K562 (cell line): ENCODE data around the gene ZNF331. TPM values are rescaled to one million over a fixed set of nuclear protein-coding genes. Genes with fewer than 3 reads are reported as not detected.

Source experiments
- ATAC-seq: fragments of 200-7000 bp; cut with Tn5 transposase; 3 replicates; pipeline ENCODE4 v1.9.1; 2020; ENCODE audit warnings: moderate library complexity
- BruUV-seq: library from RNA; stranded (reverse); fragments of 400-500 nt; replicated peaks from 2 replicates; lab custom pipeline; 2021; lab: Mats Ljungman, UMichigan
- CTCF ChIA-PET: fragments of 300-600 bp; formaldehyde crosslinking; extraction: SDS; loops from one replicate; lab custom pipeline; 2021; ENCODE audit warnings: low intra/inter-chr PET ratio; lab: Yijun Ruan, JAX
- POLR2A ChIA-PET: fragments of 300-600, 350-650 bp; sonication (Branson Sonifier 250); formaldehyde crosslinking; extraction: SDS; loops from one replicate; lab custom pipeline; 2021; ENCODE audit warnings: antibody characterized with exemption, inconsistent platforms; lab: Yijun Ruan, JAX
- DNase-seq, 4 experiments: peaks; one replicate each; pipeline versions ENCODE4 v3.0.0 to v3.0.0-alpha.2; 2011 to 2018; ENCODE audit warnings: low spot score in 3 of 4, mixed read lengths in 3 of 4; ENCODE audit errors: extremely low read depth in 1 of 4
- FAIRE-seq: peaks from 2 replicates; lab custom pipeline; 2011; peaks lifted over from hg19 to GRCh38; lab: Jason Lieb, UNC
- H2AFZ ChIP-seq: 2 replicates; pipeline ENCODE4 v1.6.0; 2011; ENCODE audit warnings: low read depth, low read length, control low read depth, inconsistent platforms
- H3K27ac ChIP-seq: fragments of 200-600 bp; 3 replicates; pipeline ENCODE4 v1.8.0; 2011; ENCODE audit warnings: low read depth, mild to moderate bottlenecking, control low read depth, inconsistent platforms, low read length, moderate library complexity, mixed read lengths; ENCODE audit errors: extremely low read depth
- H3K27me3 ChIP-seq, 2 experiments: fragments of 300-600 bp in 1 of 2; 2 replicates in 1 of 2; 3 replicates in 1 of 2; pipeline versions ENCODE4 v1.6.0 to v1.8.0; 2011; ENCODE audit warnings: inconsistent platforms in 2 of 2, low read length in 2 of 2, mild to moderate bottlenecking in 1 of 2, mixed read lengths in 1 of 2, moderate library complexity in 1 of 2; ENCODE audit not compliant: control insufficient read depth in 2 of 2, insufficient read depth in 2 of 2
- H3K36me3 ChIP-seq: fragments of 300-600 bp; 3 replicates; pipeline ENCODE4 v1.8.0; 2011; ENCODE audit warnings: mild to moderate bottlenecking, low read length, inconsistent platforms; ENCODE audit not compliant: control insufficient read depth, insufficient read depth
- H3K4me1 ChIP-seq, 2 experiments: fragments of 200-600 bp in 1 of 2; replicated peaks in 1 of 2; 2 replicates in 1 of 2; 3 replicates in 1 of 2; pipeline versions ENCODE4 v1.5.1 to v1.8.0; 2011; ENCODE audit warnings: inconsistent platforms in 2 of 2, low read length in 2 of 2, mild to moderate bottlenecking in 1 of 2, mixed read lengths in 1 of 2, moderate library complexity in 1 of 2; ENCODE audit not compliant: control insufficient read depth in 2 of 2, insufficient read depth in 2 of 2
- H3K4me2 ChIP-seq: 2 replicates; pipeline ENCODE4 v1.6.1; 2011; ENCODE audit warnings: low read length, control low read depth, inconsistent platforms, mixed read lengths; ENCODE audit not compliant: insufficient read depth
- H3K4me3 ChIP-seq: fragments of 200-600 bp; sonication (generic), shearing (Covaris generic); 2 replicates; pipeline ENCODE4 v1.5.1; 2016; ENCODE audit warnings: control low read depth, inconsistent platforms
- H3K79me2 ChIP-seq: fragments of 200-600 bp; 3 replicates; pipeline ENCODE4 v1.8.0; 2011; ENCODE audit warnings: low read length, inconsistent platforms; ENCODE audit not compliant: control insufficient read depth, insufficient read depth
- H3K9ac ChIP-seq, 2 experiments: 2 replicates each; pipeline versions ENCODE4 v1.6.0 to v1.6.1; 2011; ENCODE audit warnings: low read depth in 2 of 2, low read length in 2 of 2, control low read depth in 1 of 2, inconsistent platforms in 1 of 2, mild to moderate bottlenecking in 1 of 2, mixed read lengths in 1 of 2; ENCODE audit not compliant: insufficient read depth in 1 of 2
- H3K9me1 ChIP-seq: one replicate; pipeline ENCODE4 v1.6.0; 2011; ENCODE audit warnings: inconsistent platforms, mild to moderate bottlenecking, low read length, moderate library complexity; ENCODE audit not compliant: control insufficient read depth, insufficient read depth
- H3K9me3 ChIP-seq: replicated peaks from 2 replicates; pipeline ENCODE4 v1.5.1; 2011; ENCODE audit warnings: low read depth, low read length, inconsistent platforms; ENCODE audit not compliant: control insufficient read depth, insufficient read depth
- H4K20me1 ChIP-seq: replicated peaks from 2 replicates; pipeline ENCODE4 v1.6.1; 2011; ENCODE audit warnings: low read length, inconsistent platforms, mixed read lengths; ENCODE audit not compliant: control insufficient read depth, insufficient read depth
- CEBPB ChIP-seq: fragments of 450-650 bp; IDR thresholded peaks from 2 replicates; pipeline ENCODE4 v1.6.1; 2016; ENCODE audit warnings: missing genetic modification characterization, missing compliant biosample characterization
- CEBPG ChIP-seq, 3 experiments: fragments of 200-800 bp in 1 of 3; sonication (Bioruptor generic) in 1 of 3; sonication (generic) in 1 of 3; formaldehyde crosslinking in 1 of 3; IDR thresholded peaks in 2 of 3; conservative IDR thresholded peaks in 1 of 3; 2 replicates each; pipeline versions ENCODE4 v1.6.1 to v1.8.0; 2016 to 2022; ENCODE audit warnings: missing compliant biosample characterization in 2 of 3, missing genetic modification characterization in 2 of 3, mild to moderate bottlenecking in 1 of 3, missing genetic modification reagents in 1 of 3
- CSDE1 ChIP-seq, 2 experiments: fragments of 450-650 bp; IDR thresholded peaks; 2 replicates each; pipeline ENCODE4 v1.6.1; 2016; ENCODE audit warnings: mild to moderate bottlenecking in 1 of 2
- DACH1 ChIP-seq: fragments of 450-650 bp; IDR thresholded peaks from 2 replicates; pipeline ENCODE4 v1.6.1; 2018; ENCODE audit not compliant: partially characterized antibody
- EP300 ChIP-seq: IDR thresholded peaks from 2 replicates; pipeline ENCODE4 v1.6.1; 2012; ENCODE audit warnings: low read length, improper control_type of control experiment
- GABPB1 ChIP-seq: sonication (generic); formaldehyde crosslinking; IDR thresholded peaks from 2 replicates; pipeline ENCODE4 v1.8.0; 2022; ENCODE audit warnings: mild to moderate bottlenecking, missing genetic modification reagents
- ID3 ChIP-seq, 2 experiments: fragments of 250-450 bp in 1 of 2; fragments of 450-650 bp in 1 of 2; sonication (Bioruptor Pico) in 1 of 2; IDR thresholded peaks; 2 replicates each; pipeline versions ENCODE4 v1.6.1 to v1.8.0; 2016 to 2021; ENCODE audit warnings: mild to moderate bottlenecking in 2 of 2, moderate library complexity in 2 of 2, missing compliant biosample characterization in 1 of 2, missing genetic modification characterization in 1 of 2
- POLR2AphosphoS2 ChIP-seq: IDR thresholded peaks from 2 replicates; pipeline ENCODE4 v1.6.1; 2012; ENCODE audit warnings: low read length, improper control_type of control experiment
- SIN3B ChIP-seq: fragments of 450-650 bp; IDR thresholded peaks from 2 replicates; pipeline ENCODE4 v1.6.1; 2017; ENCODE audit warnings: low read depth, mild to moderate bottlenecking, moderate library complexity
- SLC30A9 ChIP-seq: fragments of 250-450 bp; sonication (Bioruptor Pico); IDR thresholded peaks from 2 replicates; pipeline ENCODE4 v1.8.0; 2022; ENCODE audit warnings: mild to moderate bottlenecking, moderate library complexity
- TBL1XR1 ChIP-seq, 2 experiments: IDR thresholded peaks; 2 replicates each; pipeline ENCODE4 v1.6.1; 2012; ENCODE audit warnings: improper control_type of control experiment in 2 of 2, low read length in 2 of 2, mild to moderate bottlenecking in 1 of 2
- ZNF707 ChIP-seq: fragments of 250-450 bp; sonication (Bioruptor Pico); conservative IDR thresholded peaks from 2 replicates; pipeline ENCODE4 v1.8.0; 2022; ENCODE audit warnings: inconsistent platforms, mild to moderate bottlenecking, moderate library complexity
- WGBS: fragments of 100-300 bp; shearing (Covaris generic); methylation state at CpG from one replicate; pipeline ENCODE4 v1.1.6; 2016; ENCODE audit warnings: low coverage, mixed read lengths; ENCODE audit not compliant: insufficient coverage; ENCODE audit errors: missing lambda C conversion rate; 5-methylcytosine and 5-hydroxymethylcytosine counted together
- in situ Hi-C: fragments of 300-500 bp; cut with MboI; formaldehyde crosslinking; loops from 4 replicates; pipeline ENCODE4 v1.15.0; 2018; ENCODE audit warnings: inconsistent platforms, mixed read lengths
- intact Hi-C: fragments of 100-400 bp; cut with micrococcal nuclease; formaldehyde crosslinking; loops from 2 replicates; pipeline ENCODE4 v1.14.2; 2022
- polyA plus RNA-seq, 8 experiments: library from polyadenylated mRNA; depleted of rRNA in 4 of 8; stranded (reverse) in 5 of 8; unstranded in 3 of 8; fragments of >200 nt; fragmentation: Nextera tagmentation in 2 of 8; fragmentation: Illumina TruSeq in 1 of 8; extraction: Ambion mirVana in 2 of 8; extraction: Trizol in 1 of 8; gene quantifications; 2 replicates each; pipeline versions ENCODE4 v1.2.1 to v1.2.3, GENCODE V29; 2011 to 2014; ENCODE audit warnings: inconsistent platforms in 1 of 8, missing spikeins in 1 of 8
- total RNA-seq, 7 experiments: library from RNA; depleted of rRNA in 6 of 7; stranded (reverse); fragments of >200 nt in 6 of 7; fragmentation: Illumina TruSeq in 2 of 7; extraction: Trizol in 2 of 7; gene quantifications; 2 replicates each; pipeline versions ENCODE4 v1.2.1 to v1.2.3, GENCODE V29; 2011 to 2021; ENCODE audit warnings: low replicate concordance in 1 of 7
- TF ChIP-seq, protein P1 (sequence below): IDR thresholded peaks from 2 replicates; pipeline ENCODE4 v1.6.1; 2014; ENCODE audit warnings: antibody characterized with exemption
- TF ChIP-seq, protein P2 (sequence below): fragments of 250-450 bp; sonication (Bioruptor Pico); IDR thresholded peaks from 2 replicates; pipeline ENCODE4 v1.4.0; 2020

Gene ZNF331
- total and polyA plus RNA-seq, 9 of the 15 experiments (the other 6 are each of a cell fraction or from before 2014, with no cell fraction given) = 0.23 to 2.7 (median 0.76) TPM

- WGBS = 0% methylated on average over 2 of the region's 2 CpGs
- no peaks in the 10 kb centered on the region for H3K9me1 ChIP-seq
- intact Hi-C loops = no loop called here
- no peaks in the 10 kb centered on the region for H3K9me3 ChIP-seq
- no peak overlapping the region for H3K4me3 ChIP-seq
- ChIA-PET POLR2A (no interaction called here), CTCF (no interaction called here)
- no peak for ATAC-seq
- H3K27me3 ChIP-seq = peaks cover 0 to 9% of the 10 kb centered on the region in 2 experiments; a peak in 1 of 5 replicates
- no peak overlapping the region for H2AFZ ChIP-seq
- FAIRE-seq = no peak
- no peak overlapping the region for H3K9ac ChIP-seq
- no peaks in the 10 kb centered on the region for H3K4me1 ChIP-seq
- in situ Hi-C loops = no loop called here
- BruUV-seq = no TSS peak
- no peak overlapping the region for H3K27ac ChIP-seq
- H3K79me2 ChIP-seq = no peaks in the 10 kb centered on the region
- no peak overlapping the region for H3K4me2 ChIP-seq
- no peaks in the 10 kb centered on the region for H3K36me3 ChIP-seq
- no peaks in the 10 kb centered on the region for H4K20me1 ChIP-seq
- DNase-seq = no peak
- TF ChIP-seq SIN3B (no peak), DACH1 (no peak), POLR2AphosphoS2 (no peak), CEBPG (CRISPR knock-in tag; IDR thresholded peaks at IDR 0.05) (no peak), CEBPG (tag; conservative IDR thresholded peaks at IDR 0.05 in 1 of 2, IDR thresholded peaks at IDR 0.05 in 1 of 2) (peak; percentile 36 to 69; a peak in 2 of 4 replicates), TBL1XR1 (IDR thresholded peaks at IDR 0.05; ENCODE audit: low read length in 2 of 2) (no peak), CEBPB (tag) (peak; percentile 46; the same call in 1 of the 2 replicates), CSDE1 (IDR thresholded peaks at IDR 0.05) (no peak), EP300 (no peak), SLC30A9 (CRISPR knock-in tag) (no peak), ZNF707 (no peak), ID3 (CRISPR knock-in tag; IDR thresholded peaks at IDR 0.05) (no peak), ID3 (tag; IDR thresholded peaks at IDR 0.05) (no peak), GABPB1 (CRISPR knock-in tag) (no peak)
- TF ChIP-seq, protein P1, sequence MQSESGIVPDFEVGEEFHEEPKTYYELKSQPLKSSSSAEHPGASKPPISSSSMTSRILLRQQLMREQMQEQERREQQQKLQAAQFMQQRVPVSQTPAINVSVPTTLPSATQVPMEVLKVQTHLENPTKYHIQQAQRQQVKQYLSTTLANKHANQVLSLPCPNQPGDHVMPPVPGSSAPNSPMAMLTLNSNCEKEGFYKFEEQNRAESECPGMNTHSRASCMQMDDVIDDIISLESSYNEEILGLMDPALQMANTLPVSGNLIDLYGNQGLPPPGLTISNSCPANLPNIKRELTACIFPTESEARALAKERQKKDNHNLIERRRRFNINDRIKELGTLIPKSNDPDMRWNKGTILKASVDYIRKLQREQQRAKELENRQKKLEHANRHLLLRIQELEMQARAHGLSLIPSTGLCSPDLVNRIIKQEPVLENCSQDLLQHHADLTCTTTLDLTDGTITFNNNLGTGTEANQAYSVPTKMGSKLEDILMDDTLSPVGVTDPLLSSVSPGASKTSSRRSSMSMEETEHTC = no peak
- TF ChIP-seq, protein P2, sequence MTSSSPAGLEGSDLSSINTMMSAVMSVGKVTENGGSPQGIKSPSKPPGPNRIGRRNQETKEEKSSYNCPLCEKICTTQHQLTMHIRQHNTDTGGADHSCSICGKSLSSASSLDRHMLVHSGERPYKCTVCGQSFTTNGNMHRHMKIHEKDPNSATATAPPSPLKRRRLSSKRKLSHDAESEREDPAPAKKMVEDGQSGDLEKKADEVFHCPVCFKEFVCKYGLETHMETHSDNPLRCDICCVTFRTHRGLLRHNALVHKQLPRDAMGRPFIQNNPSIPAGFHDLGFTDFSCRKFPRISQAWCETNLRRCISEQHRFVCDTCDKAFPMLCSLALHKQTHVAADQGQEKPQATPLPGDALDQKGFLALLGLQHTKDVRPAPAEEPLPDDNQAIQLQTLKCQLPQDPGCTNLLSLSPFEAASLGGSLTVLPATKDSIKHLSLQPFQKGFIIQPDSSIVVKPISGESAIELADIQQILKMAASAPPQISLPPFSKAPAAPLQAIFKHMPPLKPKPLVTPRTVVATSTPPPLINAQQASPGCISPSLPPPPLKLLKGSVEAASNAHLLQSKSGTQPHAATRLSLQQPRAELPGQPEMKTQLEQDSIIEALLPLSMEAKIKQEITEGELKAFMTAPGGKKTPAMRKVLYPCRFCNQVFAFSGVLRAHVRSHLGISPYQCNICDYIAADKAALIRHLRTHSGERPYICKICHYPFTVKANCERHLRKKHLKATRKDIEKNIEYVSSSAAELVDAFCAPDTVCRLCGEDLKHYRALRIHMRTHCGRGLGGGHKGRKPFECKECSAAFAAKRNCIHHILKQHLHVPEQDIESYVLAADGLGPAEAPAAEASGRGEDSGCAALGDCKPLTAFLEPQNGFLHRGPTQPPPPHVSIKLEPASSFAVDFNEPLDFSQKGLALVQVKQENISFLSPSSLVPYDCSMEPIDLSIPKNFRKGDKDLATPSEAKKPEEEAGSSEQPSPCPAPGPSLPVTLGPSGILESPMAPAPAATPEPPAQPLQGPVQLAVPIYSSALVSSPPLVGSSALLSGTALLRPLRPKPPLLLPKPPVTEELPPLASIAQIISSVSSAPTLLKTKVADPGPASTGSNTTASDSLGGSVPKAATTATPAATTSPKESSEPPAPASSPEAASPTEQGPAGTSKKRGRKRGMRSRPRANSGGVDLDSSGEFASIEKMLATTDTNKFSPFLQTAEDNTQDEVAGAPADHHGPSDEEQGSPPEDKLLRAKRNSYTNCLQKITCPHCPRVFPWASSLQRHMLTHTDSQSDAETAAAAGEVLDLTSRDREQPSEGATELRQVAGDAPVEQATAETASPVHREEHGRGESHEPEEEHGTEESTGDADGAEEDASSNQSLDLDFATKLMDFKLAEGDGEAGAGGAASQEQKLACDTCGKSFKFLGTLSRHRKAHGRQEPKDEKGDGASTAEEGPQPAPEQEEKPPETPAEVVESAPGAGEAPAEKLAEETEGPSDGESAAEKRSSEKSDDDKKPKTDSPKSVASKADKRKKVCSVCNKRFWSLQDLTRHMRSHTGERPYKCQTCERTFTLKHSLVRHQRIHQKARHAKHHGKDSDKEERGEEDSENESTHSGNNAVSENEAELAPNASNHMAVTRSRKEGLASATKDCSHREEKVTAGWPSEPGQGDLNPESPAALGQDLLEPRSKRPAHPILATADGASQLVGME (CRISPR knock-in tag) = no peak
Observed at GRCh38 chr19:53579518-53579917, 41.6 kb downstream of the ZNF331 start.
